COLO668 (cell line): Measurements from ENCODE around the gene ADGRL3.
"Not testable (repeated sequence)": the region's sequence is repeated elsewhere in the genome, so short reads cannot be mapped to it uniquely, and the experiment has no call there.

Source experiments
- DNase-seq: peaks from one replicate; lab custom pipeline; 2025; ENCODE audit not compliant: unreplicated experiment; lab: John Stamatoyannopoulos, UW

ADGRL3 gene

GRCh38 chr4:61771056-61771455 lies 570.9 kb downstream of the ADGRL3 start:
- DNase-seq: no peak

GRCh38 chr4:61772126-61772525 lies 572.0 kb downstream of the ADGRL3 start:
- DNase-seq: no peak

- DNase-seq: no peak
Observed at GRCh38 chr4:61773655-61774245, 573.6 kb downstream of the ADGRL3 start.

- no peak for DNase-seq
Observed at GRCh38 chr4:61782133-61782532, 582.0 kb downstream of the ADGRL3 start.

- no peak for DNase-seq
Observed at GRCh38 chr4:61783050-61783449, 582.9 kb downstream of the ADGRL3 start.

- DNase-seq: no peak
Observed at GRCh38 chr4:61785761-61786160, 585.6 kb downstream of the ADGRL3 start.

- DNase-seq: no peak
Observed at GRCh38 chr4:61786211-61786610, 586.1 kb downstream of the ADGRL3 start.

GRCh38 chr4:61795998-61796397 lies 595.9 kb downstream of the ADGRL3 start:
- no peak for DNase-seq

GRCh38 chr4:61799794-61800193 lies 599.7 kb downstream of the ADGRL3 start:
- no peak for DNase-seq

- DNase-seq: no peak
Observed at GRCh38 chr4:61805227-61805626, 605.1 kb downstream of the ADGRL3 start.

- no peak for DNase-seq
Observed at GRCh38 chr4:61805979-61806378, 605.9 kb downstream of the ADGRL3 start.

- DNase-seq: no peak
Observed at GRCh38 chr4:61812171-61812570, 612.0 kb downstream of the ADGRL3 start.

GRCh38 chr4:61817071-61817470 lies 616.9 kb downstream of the ADGRL3 start:
- no peak for DNase-seq

- DNase-seq: no peak
Observed at GRCh38 chr4:61820136-61820535, 620.0 kb downstream of the ADGRL3 start.

- DNase-seq: no peak
Observed at GRCh38 chr4:61824454-61824853, 624.3 kb downstream of the ADGRL3 start.

- no peak for DNase-seq
Observed at GRCh38 chr4:61827907-61828391, 627.8 kb downstream of the ADGRL3 start.

GRCh38 chr4:61828960-61829359 lies 628.8 kb downstream of the ADGRL3 start:
- DNase-seq: no peak

GRCh38 chr4:61831987-61832386 lies 631.9 kb downstream of the ADGRL3 start:
- DNase-seq: no peak

- no peak for DNase-seq
Observed at GRCh38 chr4:61837395-61837794, 637.3 kb downstream of the ADGRL3 start.

- no peak for DNase-seq
Observed at GRCh38 chr4:61838072-61838471, 637.9 kb downstream of the ADGRL3 start.

- DNase-seq: no peak
Observed at GRCh38 chr4:61841714-61842113, 641.6 kb downstream of the ADGRL3 start.

- DNase-seq: no peak
Observed at GRCh38 chr4:61851126-61851525, 651.0 kb downstream of the ADGRL3 start.

GRCh38 chr4:61852105-61852504 lies 652.0 kb downstream of the ADGRL3 start:
- not testable (repeated sequence) for DNase-seq
